ENCODE measurements around the gene TNNT3.
A peak's percentile ranks its signal among the peaks of the same experiment; 100 is the strongest.

The TNNT3 gene

DNA sequence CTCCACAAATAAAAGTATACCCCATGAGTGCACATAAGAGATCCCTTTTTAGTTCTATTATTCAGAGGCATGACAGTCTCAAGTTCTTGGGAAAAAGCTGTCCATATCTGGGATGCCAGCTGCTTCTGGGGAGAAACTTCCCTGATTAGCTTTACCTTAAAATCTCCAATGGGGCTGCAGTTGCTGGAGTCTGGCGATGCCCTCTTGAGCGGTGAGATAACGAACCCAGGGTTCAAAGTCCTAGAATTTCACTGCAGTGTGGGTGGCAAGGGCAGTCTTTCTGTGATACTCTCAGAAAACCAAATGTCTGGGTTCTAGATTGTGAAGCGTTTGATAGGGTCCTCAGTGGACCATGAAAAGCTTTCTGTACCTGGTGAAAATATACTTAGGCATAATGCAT is 20.4 kb upstream of the TNNT3 start:
- no peak for DNase-seq

DNA sequence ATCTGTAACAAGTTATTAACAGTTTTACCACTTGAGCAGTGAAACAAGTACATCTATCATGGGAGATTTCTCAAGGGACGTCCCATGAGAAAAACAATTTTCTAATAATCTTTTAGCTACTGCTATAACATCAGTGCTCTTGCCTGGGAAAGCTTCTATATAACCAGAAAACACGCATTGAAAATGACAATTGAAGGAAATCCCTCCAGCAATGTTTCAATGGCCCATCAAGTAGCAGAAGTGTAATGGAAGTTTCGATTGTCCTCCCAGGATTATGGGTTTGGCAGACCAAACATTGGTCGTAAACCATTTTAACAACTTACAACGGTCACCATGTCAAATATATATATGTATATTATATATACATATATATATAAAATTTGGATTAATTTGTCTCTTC is 19.8 kb upstream of the TNNT3 start:
- no peak for DNase-seq

DNA sequence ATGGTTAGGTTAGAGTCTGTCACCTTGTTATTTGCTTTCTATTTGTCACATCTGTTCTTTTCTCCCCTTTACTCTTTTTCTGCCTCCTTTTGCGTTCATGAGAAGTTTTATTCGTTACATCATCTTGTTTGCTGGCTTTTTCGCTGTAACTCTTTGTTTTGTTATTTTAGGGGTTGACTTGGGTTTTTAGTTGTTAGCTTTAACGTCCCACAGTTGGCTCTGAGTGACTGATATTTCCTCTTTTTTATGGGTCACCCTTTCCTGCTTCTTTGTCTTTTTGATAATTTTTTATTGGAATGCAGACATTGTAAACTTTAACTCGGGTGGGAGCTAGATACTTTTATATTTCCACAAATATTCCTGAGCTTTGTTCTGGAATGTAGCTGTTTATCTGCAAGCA is 13.3 kb upstream of the TNNT3 start:
- DNase-seq = no peak

DNA sequence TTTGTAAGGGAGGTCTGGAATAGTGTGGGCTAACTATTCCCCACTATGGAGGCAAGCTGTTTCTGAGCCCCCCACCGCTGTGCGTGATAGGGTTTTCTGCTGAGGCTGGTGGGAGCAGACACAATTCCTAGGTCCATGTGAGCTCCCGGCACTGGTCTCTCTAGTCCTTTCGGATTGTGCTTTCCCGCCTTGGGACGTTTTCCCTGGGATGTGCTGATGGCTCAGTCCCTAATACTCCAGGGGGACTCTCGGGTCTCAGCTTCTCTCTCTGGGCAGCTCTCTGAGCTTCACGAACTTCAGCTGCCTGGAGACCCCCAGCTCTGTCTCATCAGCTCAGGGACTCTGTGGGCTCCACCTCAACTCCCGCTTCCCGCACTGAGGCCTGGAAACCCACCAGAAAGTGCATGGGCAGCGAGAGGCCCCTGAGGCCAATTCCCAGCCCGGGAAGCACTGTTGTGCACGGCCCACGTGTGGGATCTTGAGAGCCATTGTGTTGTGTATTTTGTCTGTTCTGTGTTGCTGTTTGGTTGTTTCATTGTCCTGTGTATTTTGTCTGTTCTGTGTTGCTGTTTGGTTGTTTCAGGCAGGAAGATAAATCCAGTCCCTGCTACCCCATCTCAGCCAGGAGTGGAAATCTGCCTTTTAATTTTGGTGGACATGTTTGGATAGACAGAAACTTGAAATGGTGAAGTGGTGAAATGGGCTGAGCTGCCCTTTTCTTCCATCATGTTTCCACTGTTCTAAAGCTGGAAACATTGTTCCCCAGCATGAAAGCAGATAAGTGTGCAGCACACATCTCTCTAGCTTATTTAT is 12.7 kb upstream of the TNNT3 start:
- no peak for DNase-seq

DNA sequence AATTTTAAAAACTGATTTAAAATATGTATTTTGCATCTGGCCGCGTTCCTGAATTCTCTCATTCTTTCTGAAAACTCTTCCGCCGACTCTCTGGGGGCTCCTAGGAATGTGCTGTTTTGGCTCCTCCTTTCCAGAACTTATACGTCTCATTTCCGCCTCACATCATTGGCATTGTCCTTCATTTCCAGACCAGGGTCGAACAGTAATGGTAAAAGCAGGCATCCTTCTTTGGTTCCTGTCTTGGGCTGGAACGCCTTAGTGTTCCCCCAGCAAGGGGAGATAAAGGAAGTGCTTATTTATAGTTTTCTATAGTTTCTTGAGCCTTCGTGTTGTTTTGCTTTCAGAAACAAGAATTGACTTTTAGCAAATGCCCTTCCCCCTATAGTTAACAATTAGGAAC is 10.9 kb upstream of the TNNT3 start:
- no peak for DNase-seq

DNA sequence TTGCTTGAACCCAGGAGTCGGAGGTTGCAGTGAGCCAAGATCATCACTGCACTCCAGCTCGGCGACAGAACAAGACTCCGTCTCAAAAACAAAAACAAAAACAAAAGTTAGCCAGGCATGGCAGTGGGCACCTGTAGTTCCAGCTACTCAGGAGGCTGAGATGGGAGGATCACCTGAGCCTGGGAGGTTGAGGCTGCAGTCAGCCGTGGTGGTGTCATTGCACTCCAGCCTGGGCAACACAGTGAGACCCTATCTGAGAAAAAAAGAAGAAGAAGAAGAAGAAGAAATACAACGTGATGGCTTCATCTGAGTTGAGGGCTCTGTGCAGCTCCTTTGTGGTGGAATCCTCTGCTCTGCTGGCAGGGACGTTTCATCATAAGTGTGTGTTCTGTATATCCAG is 10.0 kb upstream of the TNNT3 start:
- no peak for DNase-seq

DNA sequence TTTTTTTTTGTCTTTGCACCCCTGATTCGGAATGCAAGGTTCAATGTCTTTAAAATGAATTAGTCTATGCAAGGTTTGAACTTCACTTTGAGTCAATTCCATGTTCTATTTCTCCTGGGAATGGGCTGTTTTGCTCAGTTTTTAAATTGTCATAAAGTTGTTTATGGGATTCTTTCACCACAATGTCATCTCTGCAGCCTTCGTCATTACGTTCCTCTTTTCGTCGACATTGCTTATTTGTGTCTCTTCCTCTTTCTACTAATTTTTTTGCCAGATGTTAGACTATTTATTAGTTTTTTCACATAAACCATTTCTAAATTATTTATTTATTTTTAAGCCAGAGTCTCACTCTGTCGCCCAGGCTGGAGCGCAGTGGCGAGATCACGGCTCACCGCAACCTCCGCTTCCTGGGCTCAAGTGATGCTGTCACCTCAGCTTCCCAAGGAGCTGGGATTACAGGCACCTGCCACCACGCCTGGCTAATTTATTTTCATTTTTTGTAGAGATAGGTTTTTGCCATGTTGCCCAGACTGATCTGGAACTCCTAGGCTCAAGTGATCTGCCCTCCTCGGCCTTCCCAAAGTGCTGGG is 7.1 kb upstream of the TNNT3 start:
- no peak for DNase-seq

DNA sequence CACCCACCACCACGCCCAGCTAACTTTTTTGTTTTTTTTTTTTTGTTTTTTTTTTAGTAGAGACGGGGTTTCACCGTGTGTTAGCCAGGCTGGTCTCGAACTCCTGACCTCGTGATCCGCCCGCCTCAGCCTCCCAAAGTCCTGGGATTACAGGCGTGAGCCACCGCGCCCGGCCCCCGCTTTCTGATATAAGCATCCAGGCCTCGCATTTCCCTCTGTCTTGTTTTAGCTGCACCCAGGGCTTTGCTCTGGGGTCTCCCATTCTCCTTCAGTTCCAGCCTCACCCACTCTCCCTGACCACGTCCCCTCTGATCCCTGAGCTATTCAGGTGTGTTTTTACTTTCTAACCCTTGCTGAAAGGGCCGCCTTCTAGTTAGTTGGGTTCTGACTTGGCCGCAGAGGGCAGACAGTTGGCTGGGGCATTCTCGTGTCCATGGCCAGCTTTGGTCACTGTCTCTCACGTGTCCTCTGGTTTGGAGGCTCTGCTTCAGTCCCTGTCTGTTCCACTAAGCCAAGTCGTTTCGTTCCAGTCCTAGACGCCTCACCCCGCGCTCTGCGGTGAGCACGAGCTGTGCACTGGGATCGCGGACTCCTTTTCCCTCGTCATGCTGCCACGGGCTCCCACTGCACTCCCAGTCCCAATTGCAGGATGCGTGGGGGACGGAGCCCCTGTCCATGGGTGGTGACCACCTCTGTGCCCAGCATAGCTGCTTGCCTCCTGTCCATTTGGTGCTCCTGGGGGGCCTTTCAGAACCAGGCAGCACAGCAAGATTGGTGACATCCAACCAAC is 6.0 kb upstream of the TNNT3 start:
- no peak for DNase-seq

DNA sequence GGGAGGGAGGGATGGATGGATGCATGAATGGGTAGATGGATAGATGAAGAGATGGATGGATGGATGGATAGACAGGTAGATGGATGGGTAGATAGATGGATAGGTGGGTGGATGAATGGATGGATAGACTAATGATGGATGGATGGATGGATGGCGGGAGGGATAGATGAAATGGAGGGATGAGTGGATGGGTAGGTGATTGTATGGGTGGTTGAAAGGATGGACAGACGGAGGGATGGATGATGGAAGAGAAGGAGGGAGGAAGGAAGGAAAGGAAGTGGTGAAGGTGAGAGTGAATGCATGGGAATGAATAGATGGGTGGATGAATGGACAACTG is 3.7 kb upstream of the TNNT3 start:
- no peak for DNase-seq

DNA sequence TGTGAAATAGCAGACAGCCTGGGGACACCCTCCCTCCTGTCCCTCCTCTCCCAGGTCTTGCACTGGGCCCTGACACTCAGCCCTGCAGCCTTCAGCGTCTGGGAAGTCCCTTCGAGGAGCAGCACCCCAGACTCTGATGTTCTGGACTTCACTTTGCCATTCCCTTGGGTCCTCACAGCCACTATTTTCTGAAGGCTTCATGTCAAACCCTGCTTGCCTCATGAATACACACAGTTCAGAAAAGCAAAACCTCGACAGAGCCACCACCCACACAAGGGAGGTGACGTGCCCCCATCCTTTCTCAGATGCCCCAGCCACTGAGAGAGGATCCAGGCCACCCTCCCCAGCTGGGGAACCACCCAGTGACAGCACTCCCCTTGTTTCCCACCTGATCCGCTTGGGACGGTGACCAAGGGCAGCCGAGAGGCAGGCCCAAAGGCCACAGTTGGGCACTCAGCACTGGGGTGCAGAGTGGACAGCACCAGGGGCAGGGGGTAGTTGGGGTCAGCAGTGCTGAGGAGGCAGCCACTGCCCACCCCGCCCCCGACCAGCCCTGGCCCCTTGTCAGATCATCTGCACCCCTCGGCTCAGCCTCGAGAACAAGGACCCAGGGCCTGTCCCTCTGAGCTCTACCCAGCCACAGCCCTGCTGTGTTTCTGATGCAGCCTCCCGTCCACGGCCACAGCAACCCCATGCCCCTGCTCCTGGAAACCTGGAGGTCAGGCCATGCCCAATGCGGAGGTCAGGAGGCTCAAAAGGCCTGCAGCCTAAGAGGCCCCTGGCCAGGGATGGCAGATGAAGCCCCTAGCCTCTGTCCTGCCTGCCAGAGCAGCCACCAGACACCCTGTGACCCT is 3.1 kb upstream of the TNNT3 start:
- DNase-seq = no peak

DNA sequence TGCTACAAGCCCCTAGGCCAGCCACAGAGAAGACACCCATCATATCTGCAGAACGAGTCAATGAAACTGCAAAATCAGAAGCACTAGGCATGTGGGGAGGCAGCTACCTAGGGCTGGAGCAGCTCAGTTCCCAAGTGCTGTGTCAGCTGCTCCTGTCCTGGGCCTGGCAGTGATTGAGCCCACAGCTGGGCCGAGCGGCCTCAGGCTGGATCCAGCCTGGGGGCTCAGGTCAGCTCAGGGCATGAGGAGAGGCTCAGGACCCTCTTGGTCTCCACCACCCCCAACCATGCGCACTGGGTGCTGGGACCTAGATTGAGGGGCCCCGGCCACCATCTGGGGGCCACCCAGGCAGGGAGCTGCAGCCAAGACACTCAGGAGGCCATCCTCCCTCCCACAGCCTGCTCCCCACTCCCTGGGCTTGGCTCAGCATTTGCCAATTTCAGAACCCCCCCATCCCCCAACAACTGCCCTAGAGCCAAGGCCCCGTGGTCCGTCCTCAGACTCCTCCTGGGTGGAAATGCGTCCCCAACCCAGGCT is 2.4 kb upstream of the TNNT3 start:
- DNase-seq = no peak

DNA sequence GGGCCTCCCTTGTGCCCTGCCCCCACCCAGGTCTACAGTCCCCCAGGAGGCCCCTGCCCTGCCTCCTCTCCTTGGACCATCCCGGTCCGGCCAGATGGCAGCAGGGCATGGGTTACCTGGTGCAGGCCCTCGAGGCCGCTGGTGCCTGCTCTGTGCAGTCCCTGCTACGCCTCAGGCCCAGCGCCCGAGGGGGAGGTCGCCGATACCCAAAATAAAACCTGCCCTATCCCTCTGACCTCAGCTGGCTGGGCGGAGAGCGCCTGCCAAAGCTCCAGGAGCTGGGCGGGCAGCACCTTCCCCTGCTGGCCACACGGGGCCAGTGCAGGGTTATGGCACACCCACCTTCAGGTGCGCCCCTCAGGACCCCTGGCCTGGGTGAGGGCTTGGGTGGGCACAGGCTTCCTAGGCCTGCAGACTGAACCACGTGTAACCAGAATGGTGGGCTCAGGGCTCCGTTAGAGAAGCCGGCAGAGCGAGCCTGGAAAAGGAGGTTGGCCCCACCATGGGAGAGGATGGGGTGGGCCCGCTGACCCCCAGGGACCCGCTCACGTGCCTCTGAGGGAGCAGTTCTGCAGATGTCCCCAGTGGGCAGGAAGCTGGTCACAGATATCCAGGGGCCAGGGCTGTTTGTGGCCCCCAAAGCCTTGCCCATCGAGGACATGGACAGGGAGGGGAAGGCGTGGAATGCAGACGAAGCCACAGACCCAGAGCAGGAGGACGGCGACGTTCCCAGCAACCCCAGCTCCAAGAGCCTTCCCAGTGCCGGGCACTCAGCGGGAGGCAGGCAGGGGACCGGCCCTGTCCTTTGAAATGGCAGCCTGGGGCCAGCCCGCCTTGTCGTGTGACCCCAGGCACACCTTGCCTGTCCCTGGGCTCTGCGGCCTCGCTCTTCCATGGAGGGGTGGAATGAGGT is 1.7 kb upstream of the TNNT3 start:
- peak; percentile 26 for DNase-seq

DNA sequence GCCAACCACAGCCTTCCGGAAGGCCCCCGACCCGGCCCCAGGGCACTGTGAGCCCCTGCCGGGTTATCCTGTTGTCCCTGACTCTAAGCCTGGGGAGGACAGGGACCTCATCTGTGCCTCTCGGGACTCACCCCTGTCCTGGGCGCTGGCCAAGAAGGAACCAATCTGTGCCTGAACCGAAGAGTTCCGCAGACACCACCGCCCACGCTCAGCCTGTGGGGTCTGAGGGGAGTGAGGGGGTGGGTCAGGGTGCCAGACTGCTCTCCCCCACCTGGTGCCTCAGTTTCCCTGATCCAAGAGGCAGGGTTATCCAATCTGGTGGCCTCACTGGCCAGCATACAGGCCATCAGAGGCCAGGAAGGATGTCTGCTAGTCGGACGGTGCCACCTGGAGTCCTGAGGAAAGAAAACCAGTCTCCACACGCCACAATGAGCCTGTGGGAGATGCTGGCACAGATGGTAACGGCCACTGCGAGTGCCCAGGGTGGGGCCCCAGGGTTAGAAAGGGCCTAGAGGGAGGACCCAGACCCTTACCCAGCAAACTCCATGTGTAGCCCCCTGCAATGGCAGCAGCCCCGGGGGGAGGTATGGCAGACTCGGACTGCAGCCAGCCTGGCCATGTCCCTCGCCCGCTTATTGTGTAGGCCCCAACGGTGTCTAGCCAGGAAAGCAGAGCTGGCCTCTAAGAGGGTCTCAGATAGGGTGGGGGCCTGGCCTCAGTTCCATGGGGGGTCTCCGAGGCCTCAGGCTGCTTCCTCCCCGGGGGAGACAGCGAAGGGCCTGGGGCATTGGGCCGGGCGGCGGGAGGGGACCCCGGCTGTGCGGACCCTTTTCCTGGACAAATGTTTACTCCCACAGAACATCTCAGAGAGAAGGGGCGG is 827 bp upstream of the TNNT3 start:
- DNase-seq = peak; percentile 20

DNA sequence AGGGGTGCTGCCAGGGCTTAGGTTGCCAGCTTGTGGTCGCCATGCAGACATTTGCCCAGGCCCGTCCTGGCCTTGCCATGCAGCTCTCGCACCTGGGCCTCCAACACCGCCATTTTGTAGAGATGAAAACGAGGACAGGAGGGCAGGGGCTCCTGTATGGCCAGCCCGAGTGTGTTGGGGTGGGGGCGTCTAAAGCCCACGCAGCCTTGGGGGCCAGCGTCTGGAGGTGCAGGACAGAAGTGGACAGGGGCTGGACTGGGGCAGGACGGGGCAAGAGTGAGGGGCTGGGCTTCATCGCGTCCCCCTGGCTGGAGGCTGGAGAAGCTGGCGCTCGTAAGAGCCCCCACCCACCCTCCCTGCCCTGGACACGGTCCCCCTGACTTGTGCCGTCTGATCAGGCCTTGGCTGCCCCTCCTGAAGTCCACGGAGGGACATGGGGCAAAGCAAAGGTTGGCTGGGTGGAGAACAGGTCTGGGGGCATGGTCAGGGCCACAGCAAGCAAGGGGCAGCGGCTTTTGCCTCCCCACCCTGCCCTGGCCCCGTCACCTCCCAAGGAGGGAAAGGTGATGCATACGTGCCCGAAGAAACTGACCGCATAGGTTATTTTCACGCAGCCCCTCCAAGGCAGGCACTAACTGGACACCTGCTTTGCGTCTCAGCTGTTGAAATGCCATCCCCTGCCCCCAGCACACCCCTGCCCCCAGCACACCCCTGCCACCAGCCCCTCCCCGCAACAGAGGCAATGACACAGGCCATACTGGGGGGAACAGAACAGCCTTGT is 815 bp downstream of the TNNT3 start:
- no peak for DNase-seq

DNA sequence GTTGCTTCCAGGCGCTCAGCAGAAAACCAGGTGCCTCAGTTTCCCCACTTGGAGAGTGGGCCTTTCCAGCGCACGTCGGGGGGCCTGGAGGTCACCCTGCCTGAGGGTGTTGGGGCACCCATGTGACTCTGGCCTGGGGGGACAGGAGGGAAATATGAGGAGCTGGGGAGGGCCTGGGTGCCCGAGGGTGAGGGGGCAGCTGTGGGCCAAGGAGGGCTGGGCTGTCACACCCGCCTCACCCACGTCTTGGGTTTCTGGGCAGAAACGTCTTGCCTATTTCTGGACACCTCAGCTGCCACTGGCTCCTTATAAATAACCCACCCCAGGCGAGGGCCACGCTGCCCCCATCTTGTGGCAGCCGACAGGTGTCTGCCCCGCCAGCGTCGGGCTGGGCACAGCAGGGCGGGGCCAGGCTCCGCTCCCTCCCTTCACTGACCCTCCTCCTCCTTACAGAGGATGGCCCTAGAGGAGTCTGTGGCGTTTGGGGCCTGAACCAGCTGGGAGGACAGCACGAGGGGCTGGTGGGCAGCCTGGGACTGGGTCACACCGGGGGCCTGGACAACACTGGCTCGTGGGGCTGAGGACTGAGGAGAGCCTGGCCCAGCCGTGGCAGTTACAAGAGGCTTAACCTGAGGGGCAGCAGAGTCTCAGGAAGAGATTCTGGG is 1.5 kb downstream of the TNNT3 start:
- DNase-seq = no peak

DNA sequence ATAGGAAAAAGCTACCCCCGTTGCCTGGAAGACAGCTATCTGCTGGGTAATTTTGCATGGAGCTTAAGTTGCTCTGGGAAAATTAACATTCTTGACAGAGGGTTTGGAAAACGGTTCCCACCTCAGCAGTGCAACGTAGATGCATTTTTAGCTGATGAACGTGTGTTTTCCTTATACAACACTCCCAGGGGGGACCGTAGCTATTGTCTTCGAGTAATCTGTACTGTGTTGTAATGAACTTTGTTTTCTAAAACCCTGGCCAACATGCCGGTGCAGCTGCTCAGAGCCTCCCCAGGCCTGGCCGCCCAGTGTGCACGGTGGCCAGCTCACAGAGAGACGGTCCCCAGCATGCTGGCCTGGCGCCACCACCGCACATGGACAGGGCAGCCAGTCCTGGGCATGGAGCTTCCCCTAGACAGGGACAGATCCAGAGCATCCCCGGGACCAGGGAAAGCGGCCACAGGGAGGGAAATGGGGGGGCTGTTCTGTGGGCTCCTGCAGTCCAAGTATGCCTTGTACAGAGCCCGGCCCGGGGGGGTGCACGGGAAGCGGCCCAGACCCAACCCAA is 2.2 kb downstream of the TNNT3 start:
- DNase-seq = no peak

DNA sequence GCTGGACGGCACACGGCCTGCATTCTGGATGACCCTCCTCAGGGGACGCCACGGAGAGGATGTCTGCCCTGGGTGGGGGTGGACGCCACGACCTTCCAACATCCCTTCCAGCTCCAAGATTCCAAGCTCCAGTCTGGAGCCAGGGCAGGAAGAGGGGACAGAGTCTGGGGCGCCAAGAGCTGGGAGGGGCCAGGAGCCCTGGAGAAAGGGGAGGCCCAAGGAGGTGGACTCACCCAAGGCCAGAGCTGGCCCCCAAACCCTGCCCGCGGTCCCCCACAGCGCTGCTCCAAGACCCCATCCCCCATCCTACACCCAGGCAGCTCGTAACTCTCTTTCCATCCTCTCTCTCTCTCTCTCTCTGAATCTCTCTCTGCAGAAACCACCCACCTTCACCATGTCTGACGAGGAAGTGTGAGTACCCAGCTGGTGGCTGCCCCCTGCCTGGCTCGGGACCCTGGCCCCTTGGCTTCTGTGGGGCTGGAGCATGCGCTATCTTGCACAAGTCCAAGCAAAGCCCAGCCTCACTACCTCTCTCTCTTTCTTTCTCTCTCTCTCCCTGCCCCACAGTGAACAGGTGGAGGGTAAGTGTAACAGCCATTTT is 3.1 kb downstream of the TNNT3 start:
- DNase-seq = no peak

DNA sequence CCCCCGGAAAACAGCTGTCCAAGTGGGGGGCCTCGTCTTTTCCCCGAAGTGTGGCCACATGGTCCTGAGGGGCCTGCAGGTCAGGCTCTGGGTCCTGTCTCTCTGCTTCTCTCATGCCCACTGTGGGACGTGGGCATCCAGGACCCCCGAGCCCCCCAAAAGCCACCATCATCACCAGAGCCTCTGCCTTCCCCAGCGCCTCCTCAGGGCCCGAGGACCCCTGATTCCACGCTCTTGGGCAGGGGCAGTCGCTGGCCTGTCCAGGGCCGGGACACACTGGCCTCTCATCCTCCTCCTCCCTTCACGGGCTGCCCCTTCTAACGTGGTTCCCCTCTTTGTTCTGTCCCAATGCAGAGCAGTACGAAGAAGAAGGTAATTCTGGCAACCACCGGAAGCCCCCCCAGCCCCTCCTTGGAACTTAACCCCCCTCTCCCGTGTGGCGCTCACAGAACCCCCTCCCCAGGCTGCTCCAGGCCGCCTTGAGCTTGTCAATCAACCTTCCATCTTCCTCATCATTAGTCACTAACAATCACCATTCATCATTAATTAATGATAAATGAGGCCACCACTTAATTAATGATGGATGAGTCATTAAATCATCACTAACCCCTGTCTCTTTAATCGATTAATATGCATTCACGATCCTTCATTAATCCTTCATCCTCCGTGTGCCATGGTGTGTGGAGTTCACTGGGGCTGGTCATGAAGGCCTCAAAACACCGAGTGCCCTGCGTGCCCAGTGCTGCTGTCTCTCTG is 3.9 kb downstream of the TNNT3 start:
- no peak for DNase-seq
